WTC11 (cell line): ENCODE results near the gene CRYBB1.

Source experiments
- EMX1 ChIP-seq: fragments of 250-450 bp; sonication (Bioruptor Pico); IDR thresholded peaks from 2 replicates; pipeline ENCODE4 v1.8.0; 2021; ENCODE audit warnings: mild to moderate bottlenecking
- ETV6 ChIP-seq: sonication (generic); formaldehyde crosslinking; IDR thresholded peaks from 2 replicates; pipeline ENCODE4 v1.8.1; 2022; ENCODE audit warnings: mild to moderate bottlenecking, missing genetic modification reagents
- JUN ChIP-seq: sonication (generic); formaldehyde crosslinking; IDR thresholded peaks from 2 replicates; pipeline ENCODE4 v1.8.0; 2023; ENCODE audit warnings: mild to moderate bottlenecking, missing genetic modification reagents
- ZNF416 ChIP-seq: fragments of 250-450 bp; sonication (Bioruptor Pico); IDR thresholded peaks from 2 replicates; pipeline ENCODE4 v1.9.0; 2021; ENCODE audit warnings: mild to moderate bottlenecking, inconsistent platforms
- ZNF671 ChIP-seq: fragments of 250-450 bp; sonication (Bioruptor Pico); IDR thresholded peaks from 2 replicates; pipeline ENCODE4 v1.8.0; 2021; ENCODE audit warnings: mild to moderate bottlenecking
- TF ChIP-seq, protein P1 (sequence below): sonication (generic); formaldehyde crosslinking; IDR thresholded peaks from 2 replicates; pipeline ENCODE4 v1.8.1; 2022; ENCODE audit warnings: low read depth, missing genetic modification reagents, borderline replicate concordance
- TF ChIP-seq, protein P2 (sequence below): fragments of 200-600 bp; IDR thresholded peaks from 2 replicates; pipeline ENCODE4 v1.8.0; 2022; ENCODE audit warnings: antibody characterized with exemption
- TF ChIP-seq, protein P3 (sequence below): sonication (generic); formaldehyde crosslinking; IDR thresholded peaks from 2 replicates; pipeline ENCODE4 v1.8.0; 2022; ENCODE audit warnings: mild to moderate bottlenecking, missing genetic modification reagents
- TF ChIP-seq, protein P4 (sequence below): fragments of 250-450 bp; sonication (Bioruptor Pico); IDR thresholded peaks from 2 replicates; pipeline ENCODE4 v2.1.2; 2022; ENCODE audit warnings: mild to moderate bottlenecking, moderate library complexity

DNA sequence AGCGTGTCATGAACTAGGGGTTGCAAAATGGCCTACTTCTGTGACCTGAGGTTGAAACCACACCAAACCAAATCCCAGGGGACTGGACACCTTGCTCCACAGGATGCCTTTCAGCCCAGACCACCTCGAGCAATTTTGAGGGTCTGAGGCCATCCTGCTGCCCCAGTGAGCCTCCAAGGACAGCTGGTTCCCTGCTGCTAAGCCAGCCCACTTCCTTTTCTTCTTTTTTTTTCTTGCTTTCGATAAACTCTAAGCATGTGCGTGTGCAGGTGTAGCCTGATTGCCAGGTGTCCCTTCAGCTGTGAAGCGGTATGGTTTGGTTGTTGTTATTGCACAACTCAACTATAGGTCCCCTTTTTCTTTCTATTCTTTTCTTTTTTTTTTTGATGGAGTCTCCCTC is 2.7 kb downstream of the CRYBB1 start:
- TF ChIP-seq ETV6 (CRISPR knock-in tag) (no peak), JUN (no peak), ZNF416 (CRISPR knock-in tag) (no peak), ZNF671 (CRISPR knock-in tag) (no peak), EMX1 (CRISPR knock-in tag) (no peak)
- TF ChIP-seq, protein P1, sequence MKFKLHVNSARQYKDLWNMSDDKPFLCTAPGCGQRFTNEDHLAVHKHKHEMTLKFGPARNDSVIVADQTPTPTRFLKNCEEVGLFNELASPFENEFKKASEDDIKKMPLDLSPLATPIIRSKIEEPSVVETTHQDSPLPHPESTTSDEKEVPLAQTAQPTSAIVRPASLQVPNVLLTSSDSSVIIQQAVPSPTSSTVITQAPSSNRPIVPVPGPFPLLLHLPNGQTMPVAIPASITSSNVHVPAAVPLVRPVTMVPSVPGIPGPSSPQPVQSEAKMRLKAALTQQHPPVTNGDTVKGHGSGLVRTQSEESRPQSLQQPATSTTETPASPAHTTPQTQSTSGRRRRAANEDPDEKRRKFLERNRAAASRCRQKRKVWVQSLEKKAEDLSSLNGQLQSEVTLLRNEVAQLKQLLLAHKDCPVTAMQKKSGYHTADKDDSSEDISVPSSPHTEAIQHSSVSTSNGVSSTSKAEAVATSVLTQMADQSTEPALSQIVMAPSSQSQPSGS (CRISPR knock-in tag) = no peak
- TF ChIP-seq, protein P2, sequence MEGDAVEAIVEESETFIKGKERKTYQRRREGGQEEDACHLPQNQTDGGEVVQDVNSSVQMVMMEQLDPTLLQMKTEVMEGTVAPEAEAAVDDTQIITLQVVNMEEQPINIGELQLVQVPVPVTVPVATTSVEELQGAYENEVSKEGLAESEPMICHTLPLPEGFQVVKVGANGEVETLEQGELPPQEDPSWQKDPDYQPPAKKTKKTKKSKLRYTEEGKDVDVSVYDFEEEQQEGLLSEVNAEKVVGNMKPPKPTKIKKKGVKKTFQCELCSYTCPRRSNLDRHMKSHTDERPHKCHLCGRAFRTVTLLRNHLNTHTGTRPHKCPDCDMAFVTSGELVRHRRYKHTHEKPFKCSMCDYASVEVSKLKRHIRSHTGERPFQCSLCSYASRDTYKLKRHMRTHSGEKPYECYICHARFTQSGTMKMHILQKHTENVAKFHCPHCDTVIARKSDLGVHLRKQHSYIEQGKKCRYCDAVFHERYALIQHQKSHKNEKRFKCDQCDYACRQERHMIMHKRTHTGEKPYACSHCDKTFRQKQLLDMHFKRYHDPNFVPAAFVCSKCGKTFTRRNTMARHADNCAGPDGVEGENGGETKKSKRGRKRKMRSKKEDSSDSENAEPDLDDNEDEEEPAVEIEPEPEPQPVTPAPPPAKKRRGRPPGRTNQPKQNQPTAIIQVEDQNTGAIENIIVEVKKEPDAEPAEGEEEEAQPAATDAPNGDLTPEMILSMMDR = no peak
- TF ChIP-seq, protein P3, sequence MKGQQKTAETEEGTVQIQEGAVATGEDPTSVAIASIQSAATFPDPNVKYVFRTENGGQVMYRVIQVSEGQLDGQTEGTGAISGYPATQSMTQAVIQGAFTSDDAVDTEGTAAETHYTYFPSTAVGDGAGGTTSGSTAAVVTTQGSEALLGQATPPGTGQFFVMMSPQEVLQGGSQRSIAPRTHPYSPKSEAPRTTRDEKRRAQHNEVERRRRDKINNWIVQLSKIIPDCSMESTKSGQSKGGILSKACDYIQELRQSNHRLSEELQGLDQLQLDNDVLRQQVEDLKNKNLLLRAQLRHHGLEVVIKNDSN (CRISPR knock-in tag) = no peak
- TF ChIP-seq, protein P4, sequence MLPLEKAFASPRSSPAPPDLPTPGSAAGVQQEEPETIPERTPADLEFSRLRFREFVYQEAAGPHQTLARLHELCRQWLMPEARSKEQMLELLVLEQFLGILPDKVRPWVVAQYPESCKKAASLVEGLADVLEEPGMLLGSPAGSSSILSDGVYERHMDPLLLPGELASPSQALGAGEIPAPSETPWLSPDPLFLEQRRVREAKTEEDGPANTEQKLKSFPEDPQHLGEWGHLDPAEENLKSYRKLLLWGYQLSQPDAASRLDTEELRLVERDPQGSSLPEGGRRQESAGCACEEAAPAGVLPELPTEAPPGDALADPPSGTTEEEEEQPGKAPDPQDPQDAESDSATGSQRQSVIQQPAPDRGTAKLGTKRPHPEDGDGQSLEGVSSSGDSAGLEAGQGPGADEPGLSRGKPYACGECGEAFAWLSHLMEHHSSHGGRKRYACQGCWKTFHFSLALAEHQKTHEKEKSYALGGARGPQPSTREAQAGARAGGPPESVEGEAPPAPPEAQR (CRISPR knock-in tag) = no peak
